Sciatic nerve (tissue), 2 donors: ENCODE data around the gene BUB3. TPM values are rescaled to one million over a fixed set of nuclear protein-coding genes. Genes with fewer than 3 reads are reported as not detected.

Source experiments
- ATAC-seq: fragments of 200-7000 bp; cut with Tn5 transposase; one replicate; pipeline ENCODE4 v1.9.1; 2020; ENCODE audit warnings: mild to moderate bottlenecking, moderate library complexity
- DNase-seq: peaks from one replicate; pipeline ENCODE4 v3.0.0-alpha.2; 2020; ENCODE audit warnings: low spot score
- intact Hi-C: fragments of 100-400 bp; cut with DNase I; formaldehyde crosslinking; loops from one replicate; pipeline ENCODE4 v1.14.2; 2022
- total RNA-seq: library from RNA; stranded (reverse); fragmentation: NEBNext Ultra II Directional; extraction: Animal tissue kit (Norgen Biotek cat#: 25700); gene quantifications from one replicate; pipeline ENCODE4 v1.2.1, GENCODE V29; 2021
- donor health status: DM: no; HTN: no; CAD: no.
- donor health status: DM: no; HTN: no; CAD: no.

Gene BUB3
- total RNA-seq, 1 donor from 2014 or later: 65.5 TPM

- intact Hi-C loops: no loop called here
- DNase-seq: no peak
Observed at GRCh38 chr10:123180101-123181090, 26.2 kb downstream of the BUB3 start.

GRCh38 chr10:123183724-123184123, 29.5 kb downstream of the BUB3 start:
- intact Hi-C loops: no loop called here
- DNase-seq: no peak
- no peak for ATAC-seq

More at GRCh38 chr10:123180101-123181090, 26.2 kb downstream of the BUB3 start:
- no peak for ATAC-seq

GRCh38 chr10:123187781-123188180, 33.6 kb downstream of the BUB3 start:
- ATAC-seq (no peak), DNase-seq (no peak)
- intact Hi-C loops: no loop called here

- no peak for ATAC-seq
Observed at GRCh38 chr10:123191886-123192285, 37.7 kb downstream of the BUB3 start.

GRCh38 chr10:123194056-123194455, 39.9 kb downstream of the BUB3 start:
- ATAC-seq: no peak
- intact Hi-C loops: no loop called here
- DNase-seq: no peak

More at GRCh38 chr10:123191886-123192285, 37.7 kb downstream of the BUB3 start:
- intact Hi-C loops: no loop called here
- DNase-seq: no peak

- DNase-seq (no peak), ATAC-seq (no peak)
- intact Hi-C loops: no loop called here
Observed at GRCh38 chr10:123200531-123200930, 46.3 kb downstream of the BUB3 start.

GRCh38 chr10:123202506-123202905, 48.3 kb downstream of the BUB3 start:
- intact Hi-C loops: no loop called here
- ATAC-seq: no peak
- no peak for DNase-seq

- no peak for DNase-seq
- intact Hi-C loops: no loop called here
- no peak for ATAC-seq
Observed at GRCh38 chr10:123203393-123204126, 49.4 kb downstream of the BUB3 start.

- ATAC-seq (no peak), DNase-seq (no peak)
- intact Hi-C loops: no loop called here
Observed at GRCh38 chr10:123204127-123204461, 49.9 kb downstream of the BUB3 start.

- DNase-seq (no peak), ATAC-seq (no peak)
- intact Hi-C loops: no loop called here
Observed at GRCh38 chr10:123205041-123205440, 50.8 kb downstream of the BUB3 start.

- no peak for DNase-seq
- intact Hi-C loops: no loop called here
- no peak for ATAC-seq
Observed at GRCh38 chr10:123212063-123212462, 57.9 kb downstream of the BUB3 start.

GRCh38 chr10:123212640-123213039, 58.4 kb downstream of the BUB3 start:
- no peak for ATAC-seq
- intact Hi-C loops: no loop called here
- no peak for DNase-seq

- intact Hi-C loops: no loop called here
- ATAC-seq: no peak
- DNase-seq: no peak
Observed at GRCh38 chr10:123213192-123213591, 59.0 kb downstream of the BUB3 start.

Other genes with a start within 250 kb of the BUB3 start
- not detected for gene FAM24A, start 243.8 kb upstream of the BUB3 start, total RNA-seq
- gene C10orf88, start 200.2 kb upstream of the BUB3 start, total RNA-seq: 9.1 TPM
- 5.4 TPM for gene PSTK, start 174.0 kb upstream of the BUB3 start, total RNA-seq
- 24.9 TPM for gene IKZF5, start 145.6 kb upstream of the BUB3 start, total RNA-seq
- gene ACADSB, start 145.4 kb upstream of the BUB3 start, total RNA-seq: 39.5 TPM
- not detected for gene HMX3, start 18.4 kb upstream of the BUB3 start, total RNA-seq
- gene HMX2, start 6.3 kb upstream of the BUB3 start, total RNA-seq: not detected